GM19025 (cell line): ENCODE measurements around the gene SRBD1.
"Not testable (repeated sequence)": the region's sequence is repeated elsewhere in the genome, so short reads cannot be mapped to it uniquely, and the experiment has no call there.

Experiments used
- ATAC-seq: cut with Tn5 transposase; IDR thresholded peaks from one replicate; pipeline ENCODE4 v1.9.1; 2021; ENCODE audit warnings: mild to moderate bottlenecking, low read depth, moderate library complexity; ENCODE audit not compliant: unreplicated experiment

SRBD1 gene

GRCh38 chr2:45435316-45435715 is 175.8 kb downstream of the SRBD1 start:
- ATAC-seq: no peak

GRCh38 chr2:45433363-45433762 is 177.7 kb downstream of the SRBD1 start:
- no peak for ATAC-seq

- no peak for ATAC-seq
Measured at GRCh38 chr2:45432406-45432805, 178.7 kb downstream of the SRBD1 start.

- not testable (repeated sequence) for ATAC-seq
Measured at GRCh38 chr2:45426025-45426424, 185.0 kb downstream of the SRBD1 start.

- ATAC-seq: no peak
Measured at GRCh38 chr2:45422921-45423320, 188.1 kb downstream of the SRBD1 start.

- ATAC-seq: no peak
Measured at GRCh38 chr2:45418532-45418931, 192.5 kb downstream of the SRBD1 start.

GRCh38 chr2:45415534-45416123 is 195.4 kb downstream of the SRBD1 start:
- ATAC-seq: no peak

- ATAC-seq: no peak
Measured at GRCh38 chr2:45412754-45413379, 198.2 kb downstream of the SRBD1 start.

GRCh38 chr2:45409677-45410076 is 201.4 kb downstream of the SRBD1 start:
- ATAC-seq: no peak

- ATAC-seq: no peak
Measured at GRCh38 chr2:45406621-45407020, 204.4 kb downstream of the SRBD1 start.

- no peak for ATAC-seq
Measured at GRCh38 chr2:45404807-45405297, 206.2 kb downstream of the SRBD1 start.

- no peak for ATAC-seq
Measured at GRCh38 chr2:45403036-45403435, 208.0 kb downstream of the SRBD1 start.

- no peak for ATAC-seq
Measured at GRCh38 chr2:45401431-45401922, 209.6 kb downstream of the SRBD1 start.

GRCh38 chr2:45399040-45399784 is 211.9 kb downstream of the SRBD1 start:
- no peak for ATAC-seq

- ATAC-seq: no peak
Measured at GRCh38 chr2:45397292-45397691, 213.8 kb downstream of the SRBD1 start.

- no peak for ATAC-seq
Measured at GRCh38 chr2:45396671-45397070, 214.4 kb downstream of the SRBD1 start.

GRCh38 chr2:45394842-45395241 is 216.2 kb downstream of the SRBD1 start:
- ATAC-seq: no peak

GRCh38 chr2:45394216-45394615 is 216.9 kb downstream of the SRBD1 start:
- no peak for ATAC-seq

GRCh38 chr2:45391866-45392265 is 219.2 kb downstream of the SRBD1 start:
- no peak for ATAC-seq

- no peak for ATAC-seq
Measured at GRCh38 chr2:45390861-45391260, 220.2 kb downstream of the SRBD1 start.

- ATAC-seq: no peak
Measured at GRCh38 chr2:45390441-45390840, 220.6 kb downstream of the SRBD1 start.
